DMS53 (cell line): ENCODE measurements around the gene PLP1.
"Not testable (repeated sequence)": the region's sequence is repeated elsewhere in the genome, so short reads cannot be mapped to it uniquely, and the experiment has no call there.

Experiments used
- DNase-seq: peaks from one replicate; lab custom pipeline; 2025; lab: John Stamatoyannopoulos, UW

PLP1 gene

GRCh38 chrX:103780336-103781061, 3.9 kb downstream of the PLP1 start:
- DNase-seq, result no peak

- no peak for DNase-seq
These were observed 4.4 kb downstream of the PLP1 start for GRCh38 chrX:103781062-103781402.

- no peak for DNase-seq
These were observed 5.1 kb downstream of the PLP1 start for GRCh38 chrX:103781706-103782105.

GRCh38 chrX:103782640-103783039, 6.0 kb downstream of the PLP1 start:
- DNase-seq, result no peak

- no peak for DNase-seq
These were observed 6.6 kb downstream of the PLP1 start for GRCh38 chrX:103783196-103783595.

GRCh38 chrX:103783971-103784370, 7.3 kb downstream of the PLP1 start:
- DNase-seq, result no peak

- no peak for DNase-seq
These were observed 12.4 kb downstream of the PLP1 start for GRCh38 chrX:103789004-103789403.

GRCh38 chrX:103791228-103791627, 14.6 kb downstream of the PLP1 start:
- DNase-seq, result no peak

- no peak for DNase-seq
These were observed 15.3 kb downstream of the PLP1 start for GRCh38 chrX:103791826-103792485.

GRCh38 chrX:103792916-103793544, 16.4 kb downstream of the PLP1 start:
- DNase-seq, result no peak

- DNase-seq, result no peak
These were observed 16.9 kb downstream of the PLP1 start for GRCh38 chrX:103793545-103793940.

- no peak for DNase-seq
These were observed 17.5 kb downstream of the PLP1 start for GRCh38 chrX:103794119-103794518.

GRCh38 chrX:103797691-103798090, 21.1 kb downstream of the PLP1 start:
- no peak for DNase-seq

GRCh38 chrX:103800318-103800717, 23.7 kb downstream of the PLP1 start:
- DNase-seq, result no peak

GRCh38 chrX:103805860-103806259, 29.2 kb downstream of the PLP1 start:
- DNase-seq, result no peak

GRCh38 chrX:103806862-103807474, 30.3 kb downstream of the PLP1 start:
- no peak for DNase-seq

- DNase-seq, result no peak
These were observed 35.2 kb downstream of the PLP1 start for GRCh38 chrX:103811858-103812257.

GRCh38 chrX:103817101-103817500, 40.5 kb downstream of the PLP1 start:
- not testable (repeated sequence) for DNase-seq

GRCh38 chrX:103817502-103817901, 40.9 kb downstream of the PLP1 start:
- DNase-seq, result peak; percentile 71

- DNase-seq, result no peak
These were observed 42.4 kb downstream of the PLP1 start for GRCh38 chrX:103818842-103819619.

- not testable (repeated sequence) for DNase-seq
These were observed 44.2 kb downstream of the PLP1 start for GRCh38 chrX:103820802-103821201.

GRCh38 chrX:103823591-103823990, 47.0 kb downstream of the PLP1 start:
- DNase-seq, result no peak
